NB4 (cell line): ENCODE data around the gene HMG20A.

ENCODE experiments used
- DNase-seq: peaks from one replicate; pipeline ENCODE4 v3.0.0; 2010; ENCODE audit warnings: low read depth
- H3K4me3 ChIP-seq: one replicate; pipeline ENCODE4 v1.5.1; 2011; ENCODE audit warnings: mild to moderate bottlenecking, low read depth, low read length, moderate library complexity
- MYC ChIP-seq: IDR thresholded peaks from 2 replicates; pipeline ENCODE4 v1.6.1; 2011; ENCODE audit warnings: low read depth, low read length
- POLR2A ChIP-seq: IDR thresholded peaks from 2 replicates; pipeline ENCODE4 v1.6.1; 2011; ENCODE audit warnings: mild to moderate bottlenecking; ENCODE audit not compliant: insufficient read length; ENCODE audit errors: extremely low read depth
- TF ChIP-seq, protein P1 (sequence below): IDR thresholded peaks from one replicate; pipeline ENCODE4 v1.5.1; 2012; ENCODE audit warnings: low read depth, low read length
- TF ChIP-seq, protein P2 (sequence below): IDR thresholded peaks from 2 replicates; pipeline ENCODE4 v1.6.1; 2011; ENCODE audit warnings: low read depth, low read length

Gene HMG20A

DNA sequence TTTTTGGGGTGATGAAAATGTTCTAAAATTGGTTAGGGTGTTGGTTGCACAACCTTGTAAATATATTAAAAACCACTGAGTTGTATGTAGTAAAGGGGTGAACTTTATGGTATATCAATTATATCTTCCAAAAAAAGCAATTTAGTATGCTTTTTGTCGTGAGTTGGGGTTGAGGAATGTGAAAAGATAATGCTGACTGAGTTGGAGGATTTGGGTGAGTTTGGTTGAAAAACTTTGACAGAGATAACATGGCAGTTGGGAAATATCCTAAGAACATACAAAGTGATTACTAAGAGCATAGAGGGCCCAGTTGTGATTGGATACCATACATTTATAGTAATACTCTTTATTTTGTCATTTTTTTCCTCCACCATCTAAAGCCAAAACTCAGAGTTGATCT lies 33.6 kb downstream of the HMG20A start:
- TF ChIP-seq POLR2A: no peak
- TF ChIP-seq MYC: no peak
- TF ChIP-seq, protein P1, sequence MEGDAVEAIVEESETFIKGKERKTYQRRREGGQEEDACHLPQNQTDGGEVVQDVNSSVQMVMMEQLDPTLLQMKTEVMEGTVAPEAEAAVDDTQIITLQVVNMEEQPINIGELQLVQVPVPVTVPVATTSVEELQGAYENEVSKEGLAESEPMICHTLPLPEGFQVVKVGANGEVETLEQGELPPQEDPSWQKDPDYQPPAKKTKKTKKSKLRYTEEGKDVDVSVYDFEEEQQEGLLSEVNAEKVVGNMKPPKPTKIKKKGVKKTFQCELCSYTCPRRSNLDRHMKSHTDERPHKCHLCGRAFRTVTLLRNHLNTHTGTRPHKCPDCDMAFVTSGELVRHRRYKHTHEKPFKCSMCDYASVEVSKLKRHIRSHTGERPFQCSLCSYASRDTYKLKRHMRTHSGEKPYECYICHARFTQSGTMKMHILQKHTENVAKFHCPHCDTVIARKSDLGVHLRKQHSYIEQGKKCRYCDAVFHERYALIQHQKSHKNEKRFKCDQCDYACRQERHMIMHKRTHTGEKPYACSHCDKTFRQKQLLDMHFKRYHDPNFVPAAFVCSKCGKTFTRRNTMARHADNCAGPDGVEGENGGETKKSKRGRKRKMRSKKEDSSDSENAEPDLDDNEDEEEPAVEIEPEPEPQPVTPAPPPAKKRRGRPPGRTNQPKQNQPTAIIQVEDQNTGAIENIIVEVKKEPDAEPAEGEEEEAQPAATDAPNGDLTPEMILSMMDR: no peak
- TF ChIP-seq, protein P2, sequence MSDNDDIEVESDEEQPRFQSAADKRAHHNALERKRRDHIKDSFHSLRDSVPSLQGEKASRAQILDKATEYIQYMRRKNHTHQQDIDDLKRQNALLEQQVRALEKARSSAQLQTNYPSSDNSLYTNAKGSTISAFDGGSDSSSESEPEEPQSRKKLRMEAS: no peak
- no peak for DNase-seq
- no peak overlapping the region for H3K4me3 ChIP-seq

DNA sequence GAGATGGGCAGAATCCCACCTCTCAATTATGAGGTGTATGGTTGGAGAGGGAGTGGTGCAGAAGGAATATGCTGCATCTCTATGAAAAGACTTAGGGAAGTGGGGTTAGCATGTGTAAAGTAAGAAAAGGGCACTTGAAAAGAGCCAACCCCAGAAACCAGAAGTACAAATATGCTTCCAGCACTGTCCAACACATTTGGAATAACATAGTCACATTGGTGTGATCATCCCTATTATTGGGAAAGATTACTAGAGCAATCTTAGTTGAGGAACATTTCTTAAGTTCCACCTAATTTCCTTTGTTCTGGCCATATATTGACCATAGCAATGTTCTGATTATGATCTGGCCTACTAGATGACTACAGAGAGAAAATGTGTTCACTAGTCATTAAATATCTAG lies 34.3 kb downstream of the HMG20A start:
- H3K4me3 ChIP-seq: no peak overlapping the region
- DNase-seq: no peak
- TF ChIP-seq, protein P1: no peak
- TF ChIP-seq MYC (no peak), POLR2A (no peak)
- TF ChIP-seq, protein P2: no peak

DNA sequence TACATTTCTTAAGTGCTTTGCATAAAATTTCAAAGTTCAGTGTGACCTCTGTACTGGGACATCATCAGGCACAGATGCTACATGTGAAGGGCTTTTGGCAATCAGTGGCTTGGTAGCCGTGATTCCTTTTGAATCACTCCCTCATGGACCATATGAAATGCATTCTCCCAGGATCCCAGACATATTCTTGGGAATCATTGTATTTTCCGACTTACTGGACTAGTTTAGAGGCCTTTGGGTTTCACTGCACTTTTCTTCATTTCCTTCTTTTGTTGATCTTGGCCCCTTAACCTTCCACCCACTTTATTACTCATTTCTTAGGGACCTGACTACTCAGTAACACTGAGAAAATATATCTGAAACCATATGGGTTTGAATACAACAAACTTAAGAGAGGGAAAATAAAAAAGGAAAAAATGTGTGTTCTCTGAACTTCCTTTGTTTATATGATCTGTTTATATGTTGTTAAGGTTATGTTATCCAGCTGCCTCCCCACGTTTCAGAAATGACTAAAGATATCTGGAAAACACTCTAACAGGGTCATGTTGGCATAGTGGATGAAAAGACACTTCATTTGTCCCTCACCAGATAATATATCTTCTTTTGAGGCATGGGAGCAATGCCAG lies 35.1 kb downstream of the HMG20A start:
- H3K4me3 ChIP-seq: no peak overlapping the region
- no peak for DNase-seq
- TF ChIP-seq MYC (no peak), POLR2A (no peak)
- TF ChIP-seq, protein P1: no peak
- TF ChIP-seq, protein P2: no peak

DNA sequence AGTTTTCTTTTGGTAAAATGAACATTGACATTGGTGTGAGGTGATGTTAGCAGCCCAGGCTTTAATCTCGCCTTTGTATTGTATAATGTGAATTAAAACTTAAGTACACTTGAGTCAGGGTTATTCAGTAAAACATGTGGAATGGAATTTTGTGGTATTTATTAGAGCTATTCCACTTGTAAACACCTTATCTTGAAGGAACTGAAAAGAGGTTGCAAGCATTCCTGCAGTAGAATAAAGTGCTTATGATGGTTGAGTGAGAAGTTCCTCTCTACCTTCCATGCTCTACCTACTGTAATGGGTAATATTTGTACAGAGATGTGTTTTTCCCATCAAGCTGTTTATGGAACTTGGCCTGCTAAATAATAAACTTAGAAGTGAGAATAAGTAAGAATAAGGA lies 36.1 kb downstream of the HMG20A start:
- no peak overlapping the region for H3K4me3 ChIP-seq
- DNase-seq: no peak
- TF ChIP-seq, protein P2: no peak
- no peak for TF ChIP-seq MYC
- TF ChIP-seq, protein P1: no peak

DNA sequence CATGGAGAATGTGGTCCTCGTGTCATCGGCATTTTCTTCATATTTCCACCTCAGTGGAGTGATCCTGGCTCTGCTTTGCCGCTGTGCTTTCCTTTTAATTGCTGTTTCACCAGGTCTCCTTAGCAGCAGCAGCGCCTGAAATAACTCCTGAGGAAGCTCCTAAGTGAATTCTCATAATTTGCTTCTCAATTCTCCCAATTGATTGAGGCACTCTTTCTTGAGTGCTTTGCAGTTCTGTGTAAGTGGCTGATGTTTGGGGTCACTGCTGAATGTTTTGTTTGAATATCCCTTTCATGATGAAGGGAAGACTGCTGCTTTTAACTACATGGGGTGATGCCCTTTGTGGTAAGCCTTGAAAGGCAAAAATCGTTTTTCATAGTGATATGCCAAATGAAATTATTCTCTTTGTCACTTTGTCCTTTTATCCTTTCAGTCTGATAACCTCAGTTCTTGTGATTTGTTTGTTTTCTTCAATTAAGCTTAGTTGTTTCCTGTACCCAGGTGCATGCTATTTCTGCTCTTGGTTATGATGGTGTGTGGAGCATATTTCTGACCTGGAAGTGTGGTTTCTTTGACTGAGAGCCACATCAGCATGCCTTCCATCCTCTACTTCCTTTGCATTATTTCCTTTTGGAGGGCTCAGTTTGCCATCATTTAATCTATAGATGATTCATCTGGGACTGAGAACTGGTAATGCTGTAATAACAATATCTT lies 36.7 kb downstream of the HMG20A start:
- no peak for DNase-seq
- TF ChIP-seq, protein P2: no peak
- TF ChIP-seq POLR2A (no peak), MYC (no peak)
- TF ChIP-seq, protein P1: no peak
- H3K4me3 ChIP-seq: no peak overlapping the region
